HEK293 (cell line): ENCODE results near the gene EXOSC1.

ENCODE experiments used
- CTCF ChIA-PET: fragments of 350-600 bp; formaldehyde crosslinking; extraction: SDS; loops from one replicate; lab custom pipeline; 2021; ENCODE audit warnings: antibody characterized with exemption; lab: Yijun Ruan, JAX
- POLR2A ChIA-PET: fragments of 300-600 bp; formaldehyde crosslinking; extraction: SDS; loops from one replicate; lab custom pipeline; 2020; ENCODE audit warnings: antibody characterized with exemption, inconsistent platforms; lab: Yijun Ruan, JAX
- H3K27ac ChIP-seq: fragments of 200-500 bp; sonication (Bioruptor generic); 2 replicates; pipeline ENCODE4 v1.5.1; 2014; ENCODE audit warnings: low read depth, low read length, control low read depth, inconsistent platforms; ENCODE audit errors: extremely low read depth
- H3K36me3 ChIP-seq, 2 experiments: fragments of 200-500 bp in 1 of 2; sonication (Bioruptor generic) in 1 of 2; 1 replicate in 1 of 2; 2 replicates in 1 of 2; pipeline ENCODE4 v1.5.1; 2014 to 2017; ENCODE audit warnings: inconsistent platforms in 2 of 2, low read length in 2 of 2; ENCODE audit not compliant: control insufficient read depth in 2 of 2, insufficient read depth in 1 of 2
- H3K4me1 ChIP-seq: fragments of 200-500 bp; sonication (Bioruptor generic); 2 replicates; pipeline ENCODE4 v1.5.1; 2014; ENCODE audit warnings: mild to moderate bottlenecking, low read length, inconsistent platforms; ENCODE audit not compliant: control insufficient read depth, insufficient read depth
- H3K4me3 ChIP-seq: 2 replicates; pipeline ENCODE4 v1.5.1; 2011; ENCODE audit warnings: low read depth, mild to moderate bottlenecking, control low read depth, low read length, moderate library complexity
- H3K9me3 ChIP-seq: fragments of 200-500 bp; sonication (Bioruptor generic); 2 replicates; pipeline ENCODE4 v1.5.1; 2014; ENCODE audit warnings: low read depth, low read length, inconsistent platforms; ENCODE audit not compliant: control insufficient read depth, insufficient read depth
- BCL11B ChIP-seq: fragments of 450-650 bp; formaldehyde crosslinking; IDR thresholded peaks from 2 replicates; pipeline ENCODE4 v1.5.1; 2016; ENCODE audit warnings: low read depth, missing biosample characterization, missing genetic modification characterization
- FEZF1 ChIP-seq: fragments of 450-650 bp; formaldehyde crosslinking; IDR thresholded peaks from 2 replicates; pipeline ENCODE4 v1.5.1; 2016; ENCODE audit warnings: missing biosample characterization, missing genetic modification characterization
- HOXA7 ChIP-seq: sonication (generic); formaldehyde crosslinking; IDR thresholded peaks from 2 replicates; pipeline ENCODE4 v1.8.1; 2022; ENCODE audit warnings: missing genetic modification reagents, borderline replicate concordance
- IKZF3 ChIP-seq: fragments of 450-650 bp; IDR thresholded peaks from 2 replicates; pipeline ENCODE4 v1.5.0; 2018; ENCODE audit warnings: missing biosample characterization, mild to moderate bottlenecking, missing genetic modification characterization, moderate library complexity
- MZF1 ChIP-seq: fragments of 450-650 bp; formaldehyde crosslinking; IDR thresholded peaks from 2 replicates; pipeline ENCODE4 v1.5.1; 2017; ENCODE audit warnings: missing biosample characterization, missing genetic modification characterization, borderline replicate concordance
- PRDM1 ChIP-seq: fragments of 450-650 bp; formaldehyde crosslinking; IDR thresholded peaks from 2 replicates; pipeline ENCODE4; 2016; ENCODE audit warnings: missing biosample characterization, missing genetic modification characterization
- SCRT2 ChIP-seq: fragments of 450-650 bp; formaldehyde crosslinking; IDR thresholded peaks from 2 replicates; pipeline ENCODE4 v1.5.1; 2016; ENCODE audit warnings: missing biosample characterization, missing genetic modification characterization
- SP3 ChIP-seq: fragments of 450-650 bp; formaldehyde crosslinking; IDR thresholded peaks from 2 replicates; pipeline ENCODE4 v1.5.1; 2016; ENCODE audit warnings: missing biosample characterization, missing genetic modification characterization
- ZBTB17 ChIP-seq: fragments of 450-650 bp; formaldehyde crosslinking; IDR thresholded peaks from 2 replicates; pipeline ENCODE4 v1.5.1; 2016; ENCODE audit warnings: missing biosample characterization, missing genetic modification characterization
- ZBTB48 ChIP-seq: fragments of 450-650 bp; formaldehyde crosslinking; IDR thresholded peaks from 2 replicates; pipeline ENCODE4 v1.5.1; 2016; ENCODE audit warnings: missing biosample characterization, missing genetic modification characterization
- ZBTB8A ChIP-seq: fragments of 450-650 bp; formaldehyde crosslinking; IDR thresholded peaks from 2 replicates; pipeline ENCODE4 v1.5.1; 2016; ENCODE audit warnings: missing biosample characterization, missing genetic modification characterization
- ZEB2 ChIP-seq: fragments of 450-650 bp; formaldehyde crosslinking; IDR thresholded peaks from 2 replicates; pipeline ENCODE4 v1.5.1; 2016; ENCODE audit warnings: missing biosample characterization, missing genetic modification characterization
- ZNF133 ChIP-seq: fragments of 450-650 bp; formaldehyde crosslinking; IDR thresholded peaks from 2 replicates; pipeline ENCODE4 v1.5.1; 2016; ENCODE audit warnings: missing biosample characterization, missing genetic modification characterization
- ZNF19 ChIP-seq: fragments of 450-650 bp; formaldehyde crosslinking; IDR thresholded peaks from 2 replicates; pipeline ENCODE4; 2016; ENCODE audit warnings: missing biosample characterization, missing genetic modification characterization, low read depth
- ZNF202 ChIP-seq: fragments of 450-650 bp; formaldehyde crosslinking; IDR thresholded peaks from 2 replicates; pipeline ENCODE4 v1.5.1; 2016; ENCODE audit warnings: missing biosample characterization, missing genetic modification characterization, borderline replicate concordance
- ZNF366 ChIP-seq: fragments of 450-650 bp; formaldehyde crosslinking; conservative IDR thresholded peaks from 2 replicates; pipeline ENCODE4 v1.5.1; 2016; ENCODE audit warnings: missing biosample characterization, missing genetic modification characterization
- ZNF404 ChIP-seq: fragments of 450-650 bp; formaldehyde crosslinking; IDR thresholded peaks from 2 replicates; pipeline ENCODE4 v1.5.1; 2017; ENCODE audit warnings: missing biosample characterization, missing genetic modification characterization
- ZNF416 ChIP-seq: fragments of 450-650 bp; formaldehyde crosslinking; IDR thresholded peaks from 2 replicates; pipeline ENCODE4 v1.5.1; 2016; ENCODE audit warnings: missing biosample characterization, missing genetic modification characterization
- ZNF530 ChIP-seq: fragments of 450-650 bp; formaldehyde crosslinking; IDR thresholded peaks from 2 replicates; pipeline ENCODE4 v1.5.1; 2016; ENCODE audit warnings: low read depth, missing biosample characterization, missing genetic modification characterization
- ZNF600 ChIP-seq: fragments of 450-650 bp; formaldehyde crosslinking; IDR thresholded peaks from 2 replicates; pipeline ENCODE4 v1.5.1; 2016; ENCODE audit warnings: missing biosample characterization, missing genetic modification characterization
- ZNF76 ChIP-seq: fragments of 450-650 bp; formaldehyde crosslinking; IDR thresholded peaks from 2 replicates; pipeline ENCODE4; 2016; ENCODE audit warnings: low read depth, missing biosample characterization, missing genetic modification characterization, borderline replicate concordance
- ZNF768 ChIP-seq: fragments of 450-650 bp; formaldehyde crosslinking; IDR thresholded peaks from 2 replicates; pipeline ENCODE4 v1.5.1; 2018; ENCODE audit warnings: missing biosample characterization, mild to moderate bottlenecking, missing genetic modification characterization
- TF ChIP-seq, protein P1 (sequence below): fragments of 450-650 bp; formaldehyde crosslinking; IDR thresholded peaks from 2 replicates; pipeline ENCODE4 v1.5.1; 2016; ENCODE audit warnings: missing biosample characterization, missing genetic modification characterization
- TF ChIP-seq, protein P2 (sequence below): fragments of 450-650 bp; formaldehyde crosslinking; optimal IDR thresholded peaks from 2 replicates; pipeline ENCODE3; 2016; ENCODE audit warnings: missing biosample characterization, mild to moderate bottlenecking, missing genetic modification characterization
- TF ChIP-seq, protein P3 (sequence below): fragments of 450-650 bp; formaldehyde crosslinking; IDR thresholded peaks from 2 replicates; pipeline ENCODE4 v1.5.1; 2016; ENCODE audit warnings: missing biosample characterization, missing genetic modification characterization
- TF ChIP-seq, protein P4 (sequence below): fragments of 450-650 bp; formaldehyde crosslinking; IDR thresholded peaks from 2 replicates; pipeline ENCODE4 v1.5.1; 2016; ENCODE audit warnings: missing biosample characterization, missing genetic modification characterization
- TF ChIP-seq, protein P5 (sequence below): fragments of 450-650 bp; formaldehyde crosslinking; IDR thresholded peaks from 2 replicates; pipeline ENCODE4 v1.5.1; 2016; ENCODE audit warnings: missing biosample characterization, missing genetic modification characterization

EXOSC1 gene

DNA sequence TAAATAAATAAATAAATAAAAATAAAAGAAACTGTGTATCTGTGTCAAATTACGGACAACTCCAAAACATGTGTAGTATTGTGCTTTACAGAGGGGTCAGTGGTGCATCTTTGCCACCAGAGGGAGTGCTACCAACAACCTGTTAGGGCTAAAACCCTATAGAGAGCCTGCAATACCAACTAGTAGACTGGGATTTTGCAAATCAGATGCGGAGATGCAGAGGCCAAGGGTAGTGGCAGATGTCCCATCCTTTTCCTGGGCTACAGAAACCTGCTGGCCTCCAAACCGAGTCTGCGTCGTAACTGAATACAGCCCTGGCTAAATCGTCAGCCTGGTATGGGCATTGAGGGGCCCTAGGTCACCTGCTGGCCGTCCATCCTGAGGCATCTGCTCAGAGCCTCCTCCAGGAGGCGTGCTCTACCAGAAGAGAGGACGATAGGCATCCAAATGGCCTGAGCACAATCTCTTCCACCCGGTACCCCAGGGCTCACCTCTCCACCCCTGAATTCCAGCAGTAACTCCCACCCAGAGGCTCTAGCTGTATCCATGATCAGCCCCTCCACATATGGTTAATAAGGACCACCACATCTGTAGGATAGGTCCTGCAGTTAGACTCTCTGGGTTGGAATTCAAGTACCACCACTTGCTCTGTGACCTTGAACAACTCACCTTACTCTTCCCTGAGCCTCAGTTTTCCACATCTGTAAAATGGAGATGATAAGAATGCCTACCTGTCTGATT is 38.4 kb downstream of the EXOSC1 start:
- peak overlapping the region; percentile 15; the same call in 1 of the 2 replicates for H3K4me3 ChIP-seq
- H3K4me1 ChIP-seq = no peaks in the 10 kb centered on the region
- ChIA-PET POLR2A (no interaction called here), CTCF (interaction anchor here (0.6 to 1.7 kb wide), 30 partner anchors 8 to 1360 kb away, joined by 3 to 14 read pairs (median 4); partner anchors contain the start of gene ANKRD2)
- no peak overlapping the region for H3K27ac ChIP-seq
- no peaks in the 10 kb centered on the region for H3K36me3 ChIP-seq
- no peaks in the 10 kb centered on the region for H3K9me3 ChIP-seq
- TF ChIP-seq ZEB2 (tag by site-specific recombination) = peak; percentile 59; the same call in 1 of the 2 replicates
- peak; percentile 91 for TF ChIP-seq ZNF600 (tag by site-specific recombination)
- no peak for TF ChIP-seq ZNF404 (tag by site-specific recombination)
- TF ChIP-seq ZNF416 (tag by site-specific recombination) = no peak
- no peak for TF ChIP-seq MZF1 (tag by site-specific recombination)
- no peak for TF ChIP-seq HOXA7
- peak; percentile 99 for TF ChIP-seq SCRT2 (tag by site-specific recombination)
- TF ChIP-seq ZNF202 = no peak
- TF ChIP-seq, protein P1, sequence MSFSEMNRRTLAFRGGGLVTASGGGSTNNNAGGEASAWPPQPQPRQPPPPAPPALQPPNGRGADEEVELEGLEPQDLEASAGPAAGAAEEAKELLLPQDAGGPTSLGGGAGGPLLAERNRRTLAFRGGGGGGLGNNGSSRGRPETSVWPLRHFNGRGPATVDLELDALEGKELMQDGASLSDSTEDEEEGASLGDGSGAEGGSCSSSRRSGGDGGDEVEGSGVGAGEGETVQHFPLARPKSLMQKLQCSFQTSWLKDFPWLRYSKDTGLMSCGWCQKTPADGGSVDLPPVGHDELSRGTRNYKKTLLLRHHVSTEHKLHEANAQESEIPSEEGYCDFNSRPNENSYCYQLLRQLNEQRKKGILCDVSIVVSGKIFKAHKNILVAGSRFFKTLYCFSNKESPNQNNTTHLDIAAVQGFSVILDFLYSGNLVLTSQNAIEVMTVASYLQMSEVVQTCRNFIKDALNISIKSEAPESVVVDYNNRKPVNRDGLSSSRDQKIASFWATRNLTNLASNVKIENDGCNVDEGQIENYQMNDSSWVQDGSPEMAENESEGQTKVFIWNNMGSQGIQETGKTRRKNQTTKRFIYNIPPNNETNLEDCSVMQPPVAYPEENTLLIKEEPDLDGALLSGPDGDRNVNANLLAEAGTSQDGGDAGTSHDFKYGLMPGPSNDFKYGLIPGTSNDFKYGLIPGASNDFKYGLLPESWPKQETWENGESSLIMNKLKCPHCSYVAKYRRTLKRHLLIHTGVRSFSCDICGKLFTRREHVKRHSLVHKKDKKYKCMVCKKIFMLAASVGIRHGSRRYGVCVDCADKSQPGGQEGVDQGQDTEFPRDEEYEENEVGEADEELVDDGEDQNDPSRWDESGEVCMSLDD = no peak
- no peak for TF ChIP-seq PRDM1 (tag by site-specific recombination)
- TF ChIP-seq, protein P2, sequence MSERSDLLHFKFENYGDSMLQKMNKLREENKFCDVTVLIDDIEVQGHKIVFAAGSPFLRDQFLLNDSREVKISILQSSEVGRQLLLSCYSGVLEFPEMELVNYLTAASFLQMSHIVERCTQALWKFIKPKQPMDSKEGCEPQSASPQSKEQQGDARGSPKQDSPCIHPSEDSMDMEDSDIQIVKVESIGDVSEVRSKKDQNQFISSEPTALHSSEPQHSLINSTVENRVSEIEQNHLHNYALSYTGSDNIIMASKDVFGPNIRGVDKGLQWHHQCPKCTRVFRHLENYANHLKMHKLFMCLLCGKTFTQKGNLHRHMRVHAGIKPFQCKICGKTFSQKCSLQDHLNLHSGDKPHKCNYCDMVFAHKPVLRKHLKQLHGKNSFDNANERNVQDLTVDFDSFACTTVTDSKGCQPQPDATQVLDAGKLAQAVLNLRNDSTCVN (tag by site-specific recombination) = no peak
- TF ChIP-seq, protein P3, sequence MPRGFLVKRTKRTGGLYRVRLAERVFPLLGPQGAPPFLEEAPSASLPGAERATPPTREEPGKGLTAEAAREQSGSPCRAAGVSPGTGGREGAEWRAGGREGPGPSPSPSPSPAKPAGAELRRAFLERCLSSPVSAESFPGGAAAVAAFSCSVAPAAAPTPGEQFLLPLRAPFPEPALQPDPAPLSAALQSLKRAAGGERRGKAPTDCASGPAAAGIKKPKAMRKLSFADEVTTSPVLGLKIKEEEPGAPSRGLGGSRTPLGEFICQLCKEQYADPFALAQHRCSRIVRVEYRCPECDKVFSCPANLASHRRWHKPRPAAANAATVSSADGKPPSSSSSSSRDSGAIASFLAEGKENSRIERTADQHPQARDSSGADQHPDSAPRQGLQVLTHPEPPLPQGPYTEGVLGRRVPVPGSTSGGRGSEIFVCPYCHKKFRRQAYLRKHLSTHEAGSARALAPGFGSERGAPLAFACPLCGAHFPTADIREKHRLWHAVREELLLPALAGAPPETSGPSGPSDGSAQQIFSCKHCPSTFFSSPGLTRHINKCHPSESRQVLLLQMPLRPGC (tag by site-specific recombination) = no peak
- TF ChIP-seq ZBTB8A (tag by site-specific recombination) = peak; percentile 74
- TF ChIP-seq FEZF1 (tag by site-specific recombination) = 0 out of 2 replicates have a peak, but pooled peaks have one; percentile 22
- no peak for TF ChIP-seq ZNF19 (tag by site-specific recombination)
- TF ChIP-seq BCL11B (tag by site-specific recombination) = no peak
- no peak for TF ChIP-seq ZNF76 (tag by site-specific recombination)
- TF ChIP-seq ZNF366 (tag by site-specific recombination) = no peak
- TF ChIP-seq, protein P4, sequence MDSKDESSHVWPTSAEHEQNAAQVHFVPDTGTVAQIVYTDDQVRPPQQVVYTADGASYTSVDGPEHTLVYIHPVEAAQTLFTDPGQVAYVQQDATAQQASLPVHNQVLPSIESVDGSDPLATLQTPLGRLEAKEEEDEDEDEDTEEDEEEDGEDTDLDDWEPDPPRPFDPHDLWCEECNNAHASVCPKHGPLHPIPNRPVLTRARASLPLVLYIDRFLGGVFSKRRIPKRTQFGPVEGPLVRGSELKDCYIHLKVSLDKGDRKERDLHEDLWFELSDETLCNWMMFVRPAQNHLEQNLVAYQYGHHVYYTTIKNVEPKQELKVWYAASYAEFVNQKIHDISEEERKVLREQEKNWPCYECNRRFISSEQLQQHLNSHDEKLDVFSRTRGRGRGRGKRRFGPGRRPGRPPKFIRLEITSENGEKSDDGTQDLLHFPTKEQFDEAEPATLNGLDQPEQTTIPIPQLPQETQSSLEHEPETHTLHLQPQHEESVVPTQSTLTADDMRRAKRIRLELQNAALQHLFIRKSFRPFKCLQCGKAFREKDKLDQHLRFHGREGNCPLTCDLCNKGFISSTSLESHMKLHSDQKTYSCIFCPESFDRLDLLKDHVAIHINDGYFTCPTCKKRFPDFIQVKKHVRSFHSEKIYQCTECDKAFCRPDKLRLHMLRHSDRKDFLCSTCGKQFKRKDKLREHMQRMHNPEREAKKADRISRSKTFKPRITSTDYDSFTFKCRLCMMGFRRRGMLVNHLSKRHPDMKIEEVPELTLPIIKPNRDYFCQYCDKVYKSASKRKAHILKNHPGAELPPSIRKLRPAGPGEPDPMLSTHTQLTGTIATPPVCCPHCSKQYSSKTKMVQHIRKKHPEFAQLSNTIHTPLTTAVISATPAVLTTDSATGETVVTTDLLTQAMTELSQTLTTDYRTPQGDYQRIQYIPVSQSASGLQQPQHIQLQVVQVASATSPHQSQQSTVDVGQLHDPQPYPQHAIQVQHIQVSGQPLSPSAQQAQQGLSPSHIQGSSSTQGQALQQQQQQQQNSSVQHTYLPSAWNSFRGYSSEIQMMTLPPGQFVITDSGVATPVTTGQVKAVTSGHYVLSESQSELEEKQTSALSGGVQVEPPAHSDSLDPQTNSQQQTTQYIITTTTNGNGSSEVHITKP (tag by site-specific recombination) = peak; percentile 31
- no peak for TF ChIP-seq ZNF768 (tag by site-specific recombination)
- TF ChIP-seq SP3 (tag by site-specific recombination) = no peak
- peak; percentile 79; the same call in 1 of the 2 replicates for TF ChIP-seq ZBTB17 (tag by site-specific recombination)
- TF ChIP-seq, protein P5, sequence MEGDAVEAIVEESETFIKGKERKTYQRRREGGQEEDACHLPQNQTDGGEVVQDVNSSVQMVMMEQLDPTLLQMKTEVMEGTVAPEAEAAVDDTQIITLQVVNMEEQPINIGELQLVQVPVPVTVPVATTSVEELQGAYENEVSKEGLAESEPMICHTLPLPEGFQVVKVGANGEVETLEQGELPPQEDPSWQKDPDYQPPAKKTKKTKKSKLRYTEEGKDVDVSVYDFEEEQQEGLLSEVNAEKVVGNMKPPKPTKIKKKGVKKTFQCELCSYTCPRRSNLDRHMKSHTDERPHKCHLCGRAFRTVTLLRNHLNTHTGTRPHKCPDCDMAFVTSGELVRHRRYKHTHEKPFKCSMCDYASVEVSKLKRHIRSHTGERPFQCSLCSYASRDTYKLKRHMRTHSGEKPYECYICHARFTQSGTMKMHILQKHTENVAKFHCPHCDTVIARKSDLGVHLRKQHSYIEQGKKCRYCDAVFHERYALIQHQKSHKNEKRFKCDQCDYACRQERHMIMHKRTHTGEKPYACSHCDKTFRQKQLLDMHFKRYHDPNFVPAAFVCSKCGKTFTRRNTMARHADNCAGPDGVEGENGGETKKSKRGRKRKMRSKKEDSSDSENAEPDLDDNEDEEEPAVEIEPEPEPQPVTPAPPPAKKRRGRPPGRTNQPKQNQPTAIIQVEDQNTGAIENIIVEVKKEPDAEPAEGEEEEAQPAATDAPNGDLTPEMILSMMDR (tag by site-specific recombination) = peak; percentile 90
- no peak; the same call in 1 of the 2 replicates for TF ChIP-seq ZBTB48 (tag by site-specific recombination)
- TF ChIP-seq ZNF133 (tag by site-specific recombination) = no peak
- TF ChIP-seq ZNF530 (tag by site-specific recombination) = no peak
- peak; percentile 41; the same call in 1 of the 2 replicates for TF ChIP-seq IKZF3
